NT2/D1 (cell line): Measurements from ENCODE around the gene BCL11B.

Experiments used
- DNase-seq: peaks from one replicate; pipeline ENCODE4 v3.0.0-alpha.2; 2011; ENCODE audit warnings: low read depth, low spot score
- H3K27me3 ChIP-seq: 2 replicates; pipeline ENCODE4 v1.6.0; 2011; ENCODE audit warnings: mild to moderate bottlenecking; ENCODE audit not compliant: insufficient read length, insufficient read depth
- H3K36me3 ChIP-seq: 2 replicates; pipeline ENCODE4 v1.6.1; 2011; ENCODE audit warnings: mild to moderate bottlenecking, low read length, mixed read lengths; ENCODE audit not compliant: insufficient read depth, insufficient read length
- H3K4me1 ChIP-seq: 2 replicates; pipeline ENCODE4 v1.5.1; 2011; ENCODE audit not compliant: insufficient read depth, insufficient read length
- H3K4me3 ChIP-seq: 2 replicates; pipeline ENCODE4 v1.5.1; 2011; ENCODE audit warnings: low read depth; ENCODE audit not compliant: insufficient read length
- H3K9ac ChIP-seq: 2 replicates; pipeline ENCODE4 v1.6.0; 2011; ENCODE audit warnings: low read depth; ENCODE audit not compliant: insufficient read length
- H3K9me3 ChIP-seq: 2 replicates; pipeline ENCODE4 v1.5.1; 2011; ENCODE audit warnings: mild to moderate bottlenecking, low read length; ENCODE audit not compliant: insufficient read depth
- SUZ12 ChIP-seq: IDR thresholded peaks from 2 replicates; pipeline ENCODE4 v1.6.1; 2011; ENCODE audit not compliant: insufficient read length, insufficient read depth; ENCODE audit errors: extremely low read depth
- YY1 ChIP-seq: IDR thresholded peaks from 2 replicates; pipeline ENCODE4 v1.6.1; 2011; ENCODE audit not compliant: insufficient read length, insufficient read depth
- ZNF274 ChIP-seq: IDR thresholded peaks from 2 replicates; pipeline ENCODE4 v1.6.1; 2011; ENCODE audit warnings: mild to moderate bottlenecking, low read depth, low read length

Gene BCL11B

GRCh38 chr14:99226687-99227086 lies 45.3 kb downstream of the BCL11B start:
- no peak overlapping the region for H3K9ac ChIP-seq
- no peaks in the 10 kb centered on the region for H3K36me3 ChIP-seq
- H3K27me3 ChIP-seq = no peaks in the 10 kb centered on the region
- TF ChIP-seq ZNF274 (no peak), YY1 (no peak), SUZ12 (no peak)
- H3K9me3 ChIP-seq = no peaks in the 10 kb centered on the region
- H3K4me3 ChIP-seq = no peak overlapping the region
- H3K4me1 ChIP-seq = peaks cover 4% of the 10 kb centered on the region
- no peak for DNase-seq

GRCh38 chr14:99225436-99226203 lies 46.4 kb downstream of the BCL11B start:
- TF ChIP-seq YY1 (no peak), SUZ12 (no peak), ZNF274 (no peak)
- no peak overlapping the region for H3K4me3 ChIP-seq
- peaks cover 4% of the 10 kb centered on the region for H3K4me1 ChIP-seq
- H3K36me3 ChIP-seq = no peaks in the 10 kb centered on the region
- no peaks in the 10 kb centered on the region for H3K9me3 ChIP-seq
- DNase-seq = no peak
- H3K9ac ChIP-seq = no peak overlapping the region
- H3K27me3 ChIP-seq = no peaks in the 10 kb centered on the region

GRCh38 chr14:99224948-99225347 lies 47.0 kb downstream of the BCL11B start:
- no peak for DNase-seq
- TF ChIP-seq ZNF274 (no peak), YY1 (no peak), SUZ12 (no peak)
- H3K9ac ChIP-seq = no peak overlapping the region
- H3K36me3 ChIP-seq = no peaks in the 10 kb centered on the region
- no peak overlapping the region for H3K4me3 ChIP-seq
- H3K9me3 ChIP-seq = no peaks in the 10 kb centered on the region
- no peaks in the 10 kb centered on the region for H3K27me3 ChIP-seq
- H3K4me1 ChIP-seq = no peaks in the 10 kb centered on the region

GRCh38 chr14:99224116-99224910 lies 47.7 kb downstream of the BCL11B start:
- Histone ChIP-seq H3K9me3 (no peaks in the 10 kb centered on the region), H3K4me1 (no peaks in the 10 kb centered on the region), H3K4me3 (no peak overlapping the region), H3K9ac (no peak overlapping the region), H3K36me3 (no peaks in the 10 kb centered on the region), H3K27me3 (no peaks in the 10 kb centered on the region)
- TF ChIP-seq SUZ12 (no peak), YY1 (no peak), ZNF274 (no peak)
- DNase-seq = no peak

GRCh38 chr14:99221445-99221844 lies 50.6 kb downstream of the BCL11B start:
- DNase-seq = no peak
- no peak for TF ChIP-seq SUZ12
- no peak for TF ChIP-seq YY1
- TF ChIP-seq ZNF274 = no peak

GRCh38 chr14:99217066-99217955 lies 54.7 kb downstream of the BCL11B start:
- H3K36me3 ChIP-seq = no peaks in the 10 kb centered on the region
- TF ChIP-seq ZNF274 = no peak
- TF ChIP-seq YY1 = no peak

More at GRCh38 chr14:99221445-99221844, 50.6 kb downstream of the BCL11B start:
- H3K27me3 ChIP-seq = no peaks in the 10 kb centered on the region
- no peak overlapping the region for H3K9ac ChIP-seq
- no peak overlapping the region for H3K4me3 ChIP-seq
- H3K36me3 ChIP-seq = no peaks in the 10 kb centered on the region
- H3K4me1 ChIP-seq = peaks cover 3% of the 10 kb centered on the region
- no peaks in the 10 kb centered on the region for H3K9me3 ChIP-seq

GRCh38 chr14:99216191-99216590 lies 55.8 kb downstream of the BCL11B start:
- TF ChIP-seq SUZ12 (no peak), YY1 (no peak), ZNF274 (no peak)
- H3K36me3 ChIP-seq = no peaks in the 10 kb centered on the region
- DNase-seq = no peak
- H3K27me3 ChIP-seq = no peaks in the 10 kb centered on the region
- H3K4me3 ChIP-seq = no peak overlapping the region
- H3K4me1 ChIP-seq = peaks cover 3% of the 10 kb centered on the region
- no peak overlapping the region for H3K9ac ChIP-seq
- no peaks in the 10 kb centered on the region for H3K9me3 ChIP-seq

More at GRCh38 chr14:99217066-99217955, 54.7 kb downstream of the BCL11B start:
- Histone ChIP-seq H3K9me3 (no peaks in the 10 kb centered on the region), H3K4me1 (peaks cover 3% of the 10 kb centered on the region), H3K9ac (no peak overlapping the region), H3K4me3 (no peak overlapping the region), H3K27me3 (no peaks in the 10 kb centered on the region)
- DNase-seq = no peak
